GM10266 (cell line): ENCODE results near the gene OVCH2.
A peak's percentile ranks its signal among the peaks of the same experiment; 100 is the strongest.

Experiments
- DNase-seq: peaks from one replicate; pipeline ENCODE4 v3.0.0; 2012; ENCODE audit errors: extremely low spot score
- CTCF ChIP-seq: IDR thresholded peaks from 2 replicates; pipeline ENCODE4 v1.5.1; 2012; ENCODE audit warnings: mild to moderate bottlenecking, low read depth; ENCODE audit not compliant: control insufficient read depth, insufficient read depth; ENCODE audit errors: missing control alignments

Gene OVCH2

GRCh38 chr11:7683571-7683970 is 22.7 kb downstream of the OVCH2 start:
- no peak for TF ChIP-seq CTCF
- no peak for DNase-seq

- DNase-seq, result no peak
- TF ChIP-seq CTCF, result no peak
Observed at GRCh38 chr11:7677796-7678201, 28.5 kb downstream of the OVCH2 start.

GRCh38 chr11:7677071-7677470 is 29.2 kb downstream of the OVCH2 start:
- DNase-seq, result no peak
- no peak for TF ChIP-seq CTCF

- TF ChIP-seq CTCF, result no peak
- no peak for DNase-seq
Observed at GRCh38 chr11:7675631-7676030, 30.6 kb downstream of the OVCH2 start.

GRCh38 chr11:7673724-7674434 is 32.4 kb downstream of the OVCH2 start:
- TF ChIP-seq CTCF, result no peak
- DNase-seq, result peak; percentile 27

- TF ChIP-seq CTCF, result no peak
- peak; percentile 61 for DNase-seq
Observed at GRCh38 chr11:7672960-7673723, 33.1 kb downstream of the OVCH2 start, which contains the start of gene CYB5R2. TSS of gene CYB5R2 (minus strand) at chr11:7673500. CDS start at chr11:7672825, 675 bp downstream.

- TF ChIP-seq CTCF, result no peak
Observed at GRCh38 chr11:7672276-7672959, 33.9 kb downstream of the OVCH2 start.

More at GRCh38 chr11:7672276-7672959, 33.9 kb downstream of the OVCH2 start:
- DNase-seq, result peak; percentile 25
